ENCODE results near the gene ZNF816.
A peak's percentile ranks its signal among the peaks of the same experiment; 100 is the strongest.
"Not testable (repeated sequence)": the region's sequence is repeated elsewhere in the genome, so short reads cannot be mapped to it uniquely, and the experiment has no call there.

ZNF816 gene

GRCh38 chr19:52936151-52936953 is 26.3 kb downstream of the ZNF816 start:
- Histone ChIP-seq H3K27me3 (replicated peaks; ENCODE audit: control insufficient read depth, insufficient read depth, low read length) (no peaks in the 10 kb centered on the region), H3K36me3 (ENCODE audit: control insufficient read depth, insufficient read depth, low read length) (peaks cover 5% of the 10 kb centered on the region), H3K4me3 (replicated peaks; ENCODE audit: low read depth, low read length) (no peak overlapping the region)
- TF ChIP-seq, protein P1, sequence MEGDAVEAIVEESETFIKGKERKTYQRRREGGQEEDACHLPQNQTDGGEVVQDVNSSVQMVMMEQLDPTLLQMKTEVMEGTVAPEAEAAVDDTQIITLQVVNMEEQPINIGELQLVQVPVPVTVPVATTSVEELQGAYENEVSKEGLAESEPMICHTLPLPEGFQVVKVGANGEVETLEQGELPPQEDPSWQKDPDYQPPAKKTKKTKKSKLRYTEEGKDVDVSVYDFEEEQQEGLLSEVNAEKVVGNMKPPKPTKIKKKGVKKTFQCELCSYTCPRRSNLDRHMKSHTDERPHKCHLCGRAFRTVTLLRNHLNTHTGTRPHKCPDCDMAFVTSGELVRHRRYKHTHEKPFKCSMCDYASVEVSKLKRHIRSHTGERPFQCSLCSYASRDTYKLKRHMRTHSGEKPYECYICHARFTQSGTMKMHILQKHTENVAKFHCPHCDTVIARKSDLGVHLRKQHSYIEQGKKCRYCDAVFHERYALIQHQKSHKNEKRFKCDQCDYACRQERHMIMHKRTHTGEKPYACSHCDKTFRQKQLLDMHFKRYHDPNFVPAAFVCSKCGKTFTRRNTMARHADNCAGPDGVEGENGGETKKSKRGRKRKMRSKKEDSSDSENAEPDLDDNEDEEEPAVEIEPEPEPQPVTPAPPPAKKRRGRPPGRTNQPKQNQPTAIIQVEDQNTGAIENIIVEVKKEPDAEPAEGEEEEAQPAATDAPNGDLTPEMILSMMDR (IDR thresholded peaks at IDR 0.05; ENCODE audit: insufficient read depth, low read length, poor library complexity, severe bottlenecking): no peak
- DNase-seq (ENCODE audit: extremely low read depth, insufficient read length): no peak

DNA sequence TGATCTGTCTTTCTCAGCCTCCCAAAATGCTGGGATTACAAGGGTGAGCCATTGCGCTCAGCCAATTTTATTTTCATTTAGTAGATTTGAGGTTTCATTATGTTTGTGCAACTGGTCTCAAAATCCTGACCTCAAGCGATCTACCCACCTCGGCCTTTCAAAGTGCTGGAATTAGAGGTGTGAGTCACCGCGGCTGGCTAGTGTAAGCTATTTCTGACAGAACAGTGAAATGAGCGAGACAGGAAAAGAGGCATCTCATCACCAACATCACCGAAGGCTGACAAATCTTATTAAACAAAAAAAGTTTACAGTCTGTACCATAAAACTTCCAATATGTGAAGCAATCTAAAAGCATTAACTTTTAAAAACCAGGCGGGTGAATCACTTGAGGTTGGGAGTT is 27.2 kb downstream of the ZNF816 start:
- Histone ChIP-seq H3K27me3 (replicated peaks; ENCODE audit: control insufficient read depth, insufficient read depth, low read length) (no peaks in the 10 kb centered on the region), H3K4me3 (replicated peaks; ENCODE audit: low read depth, low read length) (no peak overlapping the region), H3K36me3 (ENCODE audit: control insufficient read depth, insufficient read depth, low read length) (peaks cover 5% of the 10 kb centered on the region)
- no peak for DNase-seq (ENCODE audit: extremely low read depth, insufficient read length)
- TF ChIP-seq, protein P1 (IDR thresholded peaks at IDR 0.05; ENCODE audit: insufficient read depth, low read length, poor library complexity, severe bottlenecking): no peak

DNA sequence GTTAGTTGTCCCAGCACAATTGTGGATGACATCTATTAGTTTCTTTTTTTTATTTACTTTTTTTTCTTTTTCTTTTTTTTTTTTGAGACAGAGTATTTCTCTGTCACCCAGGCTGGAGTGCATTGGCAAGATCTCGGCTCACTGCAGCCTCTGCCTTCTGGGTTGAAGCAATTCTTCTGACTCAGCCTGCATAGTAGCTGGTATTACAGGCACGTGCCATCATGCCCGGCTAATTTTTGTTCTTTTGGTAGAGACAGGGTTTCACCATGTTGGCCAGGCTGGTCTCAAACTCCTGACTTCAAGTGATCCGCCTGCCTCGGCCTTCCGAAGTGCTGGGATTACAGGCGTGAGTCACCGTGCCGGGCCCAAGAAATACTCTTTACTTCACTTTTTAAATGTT is 38.0 kb downstream of the ZNF816 start:
- H3K27me3 ChIP-seq (replicated peaks; ENCODE audit: control insufficient read depth, insufficient read depth, low read length); H3K36me3 ChIP-seq (ENCODE audit: control insufficient read depth, insufficient read depth, low read length); H3K4me3 ChIP-seq (replicated peaks; ENCODE audit: low read depth, low read length); DNase-seq (ENCODE audit: extremely low read depth, insufficient read length): not testable (repeated sequence)

- H3K4me3 ChIP-seq (replicated peaks; ENCODE audit: low read depth, low read length): peak overlapping the region; percentile 56
- DNase-seq (ENCODE audit: extremely low read depth, insufficient read length): no peak
Measured at GRCh38 chr19:52923778-52924593, 38.7 kb downstream of the ZNF816 start.

GRCh38 chr19:52922841-52923777 is 39.6 kb downstream of the ZNF816 start, which contains the start of gene ZNF888:
TSS of gene ZNF888 (minus strand) at chr19:52923428. CDS start at chr19:52917873, 5,555 bp downstream.
- Histone ChIP-seq H3K27me3 (replicated peaks; ENCODE audit: control insufficient read depth, insufficient read depth, low read length) (no peaks in the 10 kb centered on the region), H3K4me3 (replicated peaks; ENCODE audit: low read depth, low read length) (peak within 1 kb of the TSS; percentile 56), H3K36me3 (ENCODE audit: control insufficient read depth, insufficient read depth, low read length) (no peaks in the 10 kb centered on the region)
- DNase-seq (ENCODE audit: extremely low read depth, insufficient read length): peak; percentile 89
- TF ChIP-seq, protein P1 (IDR thresholded peaks at IDR 0.05; ENCODE audit: insufficient read depth, low read length, poor library complexity, severe bottlenecking): no peak

More at GRCh38 chr19:52923778-52924593, 38.7 kb downstream of the ZNF816 start:
- Histone ChIP-seq H3K27me3 (replicated peaks; ENCODE audit: control insufficient read depth, insufficient read depth, low read length) (no peaks in the 10 kb centered on the region), H3K36me3 (ENCODE audit: control insufficient read depth, insufficient read depth, low read length) (no peaks in the 10 kb centered on the region; the same call in 1 of the 2 replicates)
- TF ChIP-seq, protein P1 (IDR thresholded peaks at IDR 0.05; ENCODE audit: insufficient read depth, low read length, poor library complexity, severe bottlenecking): no peak
